Tibial nerve (tissue), 4 donors: ENCODE data around the gene BCAS3. TPM values are rescaled to one million over a fixed set of nuclear protein-coding genes. Genes with fewer than 3 reads are reported as not detected.
"Not testable (repeated sequence)": the region's sequence is repeated elsewhere in the genome, so short reads cannot be mapped to it uniquely, and the experiment has no call there.

Source experiments
- DNase-seq, 2 donors: peaks; one replicate each; pipeline ENCODE4 v3.0.0-alpha.2; 2019; ENCODE audit warnings: low spot score in 2 of 2
- H3K27ac ChIP-seq, 4 donors: fragments of 200-600 bp; sonication (generic) in 3 of 4; one replicate each; pipeline ENCODE4 v1.5.1; 2017 to 2019; ENCODE audit warnings: mild to moderate bottlenecking in 1 of 4
- H3K27me3 ChIP-seq, 2 donors: fragments of 200-600 bp; sonication (generic) in 1 of 2; one replicate each; pipeline versions ENCODE4 v1.5.1 to v1.6.0; 2017 to 2019
- H3K36me3 ChIP-seq, 3 donors: fragments of 200-600 bp; sonication (generic); one replicate each; pipeline ENCODE4 v1.5.1; 2018 to 2019
- H3K4me1 ChIP-seq, 4 donors: fragments of 200-600 bp; sonication (generic) in 3 of 4; one replicate each; pipeline ENCODE4 v1.5.1; 2017 to 2019
- H3K4me3 ChIP-seq, 4 donors: fragments of 200-600 bp; sonication (generic) in 3 of 4; one replicate each; pipeline ENCODE4 v1.5.1; 2017 to 2019; ENCODE audit warnings: mild to moderate bottlenecking in 1 of 4, moderate library complexity in 1 of 4
- H3K9me3 ChIP-seq, 4 donors: fragments of 200-600 bp; sonication (generic) in 3 of 4; one replicate each; pipeline ENCODE4 v1.5.1; 2017 to 2019
- EP300 ChIP-seq, 2 donors: sonication (generic); formaldehyde crosslinking; IDR thresholded peaks; one replicate each; pipeline ENCODE4 v1.6.1; 2017; ENCODE audit warnings: antibody characterized with exemption in 2 of 2, mild to moderate bottlenecking in 1 of 2
- POLR2A ChIP-seq, 2 donors: fragments of 450-650 bp; IDR thresholded peaks; one replicate each; pipeline ENCODE4 v1.6.1; 2017; ENCODE audit warnings: antibody characterized with exemption in 2 of 2, mild to moderate bottlenecking in 2 of 2, moderate library complexity in 2 of 2
- WGBS, 2 donors: methylation state at CpG; one replicate each; pipeline ENCODE4 v1.1.5; 2018; 5-methylcytosine and 5-hydroxymethylcytosine counted together
- total RNA-seq, 4 donors: library from RNA; depleted of rRNA; stranded (reverse); fragments of >200 nt; gene quantifications; one replicate each; pipeline ENCODE4 v1.1.0, GENCODE V29; 2016
- TF ChIP-seq, protein P1 (sequence below), 5 experiments: fragments of 200-600 bp in 3 of 5; fragments of 450-650 bp in 2 of 5; sonication (generic) in 3 of 5; IDR thresholded peaks; one replicate each; pipeline ENCODE4 v1.5.1; 2016 to 2019; ENCODE audit warnings: antibody characterized with exemption in 5 of 5, mild to moderate bottlenecking in 3 of 5, moderate library complexity in 2 of 5

The BCAS3 gene
- total RNA-seq, 4 donors from 2014 or later, result 26.4 to 48.1 (median 44.8) TPM

DNA sequence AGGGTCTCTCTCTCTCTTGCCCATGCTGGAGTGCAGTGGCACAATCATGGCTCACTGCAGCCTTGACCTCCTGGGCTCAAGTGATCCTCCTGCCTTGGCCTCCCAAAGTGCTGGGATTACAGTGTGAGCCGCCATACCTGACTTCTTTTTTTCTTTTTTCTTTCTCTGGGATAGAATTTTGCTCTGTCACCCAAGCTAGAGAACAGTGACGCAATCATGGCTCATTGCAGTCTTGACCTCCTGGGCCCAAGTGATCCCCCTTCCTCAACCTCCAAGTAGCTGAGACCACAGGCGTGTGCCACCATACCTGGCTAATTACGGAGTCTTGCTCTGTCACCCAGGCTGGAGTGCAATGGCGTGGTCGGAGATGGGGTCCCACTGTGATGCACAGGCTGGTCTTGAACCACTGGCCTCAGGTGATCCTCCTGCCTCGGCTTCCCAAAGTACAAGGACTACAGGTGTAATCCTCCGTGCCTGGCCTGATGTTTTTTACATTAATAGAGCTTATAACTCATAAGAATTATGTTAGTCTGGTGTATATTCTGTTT lies 76.5 kb downstream of the BCAS3 start:
- H3K27ac ChIP-seq, result no peak overlapping the region
- no peak for DNase-seq
- no peaks in the 10 kb centered on the region for H3K27me3 ChIP-seq
- no peaks in the 10 kb centered on the region for H3K4me1 ChIP-seq
- no peak overlapping the region for H3K4me3 ChIP-seq
- peaks cover 0 to 7% (median 0%) of the 10 kb centered on the region in 4 donors for H3K9me3 ChIP-seq
- no peak for TF ChIP-seq EP300 (IDR thresholded peaks at IDR 0.05)
- TF ChIP-seq POLR2A (IDR thresholded peaks at IDR 0.05), result no peak
- TF ChIP-seq, protein P1, sequence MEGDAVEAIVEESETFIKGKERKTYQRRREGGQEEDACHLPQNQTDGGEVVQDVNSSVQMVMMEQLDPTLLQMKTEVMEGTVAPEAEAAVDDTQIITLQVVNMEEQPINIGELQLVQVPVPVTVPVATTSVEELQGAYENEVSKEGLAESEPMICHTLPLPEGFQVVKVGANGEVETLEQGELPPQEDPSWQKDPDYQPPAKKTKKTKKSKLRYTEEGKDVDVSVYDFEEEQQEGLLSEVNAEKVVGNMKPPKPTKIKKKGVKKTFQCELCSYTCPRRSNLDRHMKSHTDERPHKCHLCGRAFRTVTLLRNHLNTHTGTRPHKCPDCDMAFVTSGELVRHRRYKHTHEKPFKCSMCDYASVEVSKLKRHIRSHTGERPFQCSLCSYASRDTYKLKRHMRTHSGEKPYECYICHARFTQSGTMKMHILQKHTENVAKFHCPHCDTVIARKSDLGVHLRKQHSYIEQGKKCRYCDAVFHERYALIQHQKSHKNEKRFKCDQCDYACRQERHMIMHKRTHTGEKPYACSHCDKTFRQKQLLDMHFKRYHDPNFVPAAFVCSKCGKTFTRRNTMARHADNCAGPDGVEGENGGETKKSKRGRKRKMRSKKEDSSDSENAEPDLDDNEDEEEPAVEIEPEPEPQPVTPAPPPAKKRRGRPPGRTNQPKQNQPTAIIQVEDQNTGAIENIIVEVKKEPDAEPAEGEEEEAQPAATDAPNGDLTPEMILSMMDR (IDR thresholded peaks at IDR 0.05), result no peak
- peaks cover 0 to 5% (median 0%) of the 10 kb centered on the region in 3 donors for H3K36me3 ChIP-seq
- 72 to 74% methylated on average over 7 to 8 of the region's 8 CpGs for WGBS, 2 donors

DNA sequence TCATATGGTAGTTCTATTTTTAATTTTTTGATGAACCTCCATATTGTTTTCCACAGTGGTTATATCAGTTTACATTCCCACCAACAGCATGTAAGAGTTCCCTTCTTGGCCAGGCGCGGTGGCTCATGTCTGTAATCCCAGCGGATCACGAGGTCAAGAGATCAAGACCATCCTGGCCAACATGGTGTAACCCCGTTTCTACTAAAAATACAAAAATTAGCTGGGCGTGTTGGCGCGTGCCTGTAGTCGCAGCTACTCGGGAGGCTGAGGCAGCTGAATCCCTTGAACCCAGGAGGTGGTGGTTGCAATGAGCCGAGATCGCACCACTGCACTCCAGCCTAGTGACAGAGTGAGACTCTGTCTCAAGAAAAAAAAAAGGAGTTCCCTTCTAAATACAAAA lies 79.1 kb downstream of the BCAS3 start:
- H3K27ac ChIP-seq, DNase-seq, H3K4me1 ChIP-seq, H3K27me3 ChIP-seq, H3K4me3 ChIP-seq: not testable (repeated sequence)
- 76 to 88% methylated on average over 11 to 12 of the region's 12 CpGs for WGBS, 2 donors
- peaks cover 0 to 14% (median 0%) of the 10 kb centered on the region in 4 donors for H3K9me3 ChIP-seq
- peaks cover 0 to 14% (median 0%) of the 10 kb centered on the region in 3 donors for H3K36me3 ChIP-seq

DNA sequence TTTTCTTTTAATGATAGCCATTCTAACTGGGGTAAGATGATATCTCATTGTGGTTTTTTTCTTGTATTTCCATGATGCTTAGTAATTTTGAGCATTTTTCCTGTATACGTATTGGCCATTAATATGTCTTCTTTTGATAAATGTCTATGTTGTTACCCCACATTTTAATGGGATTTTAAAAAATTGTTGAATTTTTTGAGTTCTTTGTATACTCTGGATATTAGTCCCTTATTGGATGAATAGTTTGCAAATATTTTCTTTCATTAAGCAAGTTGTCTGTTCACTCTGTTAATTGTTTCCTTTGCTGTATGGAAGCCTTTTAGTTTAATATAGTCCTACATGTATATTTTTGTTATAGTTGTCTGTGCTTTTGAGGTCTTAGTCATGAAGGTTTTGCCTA lies 79.8 kb downstream of the BCAS3 start:
- DNase-seq, result no peak
- TF ChIP-seq, protein P1 (IDR thresholded peaks at IDR 0.05), result no peak
- no peak for TF ChIP-seq POLR2A (IDR thresholded peaks at IDR 0.05)
- TF ChIP-seq EP300 (IDR thresholded peaks at IDR 0.05), result no peak
- no peak overlapping the region for H3K27ac ChIP-seq
- H3K27me3 ChIP-seq, result no peaks in the 10 kb centered on the region
- no peak overlapping the region for H3K4me3 ChIP-seq
- WGBS, 2 donors, result 93 to 94% methylated on average over 1 of the region's 1 CpG
- peaks cover 0 to 14% (median 0%) of the 10 kb centered on the region in 3 donors for H3K36me3 ChIP-seq
- no peaks in the 10 kb centered on the region for H3K4me1 ChIP-seq
- H3K9me3 ChIP-seq, result peaks cover 0 to 14% (median 0%) of the 10 kb centered on the region in 4 donors

GRCh38 chr17:60759756-60760155 lies 82.1 kb downstream of the BCAS3 start:
- no peaks in the 10 kb centered on the region for H3K27me3 ChIP-seq
- TF ChIP-seq EP300 (IDR thresholded peaks at IDR 0.05) (no peak), POLR2A (IDR thresholded peaks at IDR 0.05) (no peak)
- TF ChIP-seq, protein P1 (IDR thresholded peaks at IDR 0.05), result no peak
- H3K36me3 ChIP-seq, result peaks cover 0 to 14% (median 0%) of the 10 kb centered on the region in 3 donors
- no peak overlapping the region for H3K27ac ChIP-seq
- H3K9me3 ChIP-seq, result peaks cover 0 to 14% (median 0%) of the 10 kb centered on the region in 4 donors
- no peak for DNase-seq
- H3K4me3 ChIP-seq, result no peak overlapping the region
- H3K4me1 ChIP-seq, result no peaks in the 10 kb centered on the region

GRCh38 chr17:60761301-60761700 lies 83.7 kb downstream of the BCAS3 start:
- WGBS, 2 donors, result 96 to 98% methylated on average over 6 of the region's 6 CpGs
- H3K9me3 ChIP-seq, result peaks cover 0 to 14% (median 0%) of the 10 kb centered on the region in 4 donors
- H3K27me3 ChIP-seq, DNase-seq, H3K4me1 ChIP-seq, H3K27ac ChIP-seq, H3K4me3 ChIP-seq: not testable (repeated sequence)
- H3K36me3 ChIP-seq, result peaks cover 0 to 22% (median 0%) of the 10 kb centered on the region in 3 donors

DNA sequence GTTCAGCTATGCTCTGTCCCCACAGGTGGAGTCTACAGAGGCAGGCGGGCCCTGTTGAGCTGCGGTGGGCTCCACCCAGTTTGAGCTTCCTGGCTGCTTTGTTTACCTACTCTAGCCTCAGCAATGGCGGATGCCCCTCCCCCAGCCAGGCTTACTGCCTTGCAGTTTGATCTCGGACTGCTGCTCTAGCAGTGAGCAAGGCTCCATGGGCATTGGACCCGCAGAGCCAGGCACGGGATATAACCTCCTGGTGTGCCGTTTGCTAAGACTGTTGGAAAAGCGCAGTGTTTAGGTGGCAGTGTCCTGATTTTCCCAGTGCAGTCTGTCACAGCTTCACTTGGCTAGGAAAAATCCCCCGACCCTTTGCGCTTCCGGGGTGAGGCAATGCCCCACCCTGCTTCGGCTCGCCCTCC lies 89.1 kb downstream of the BCAS3 start:
- Histone ChIP-seq H3K27me3 (no peaks in the 10 kb centered on the region), H3K4me3 (no peak overlapping the region), H3K36me3 (peaks cover 0 to 21% (median 0%) of the 10 kb centered on the region in 3 donors), H3K27ac (no peak overlapping the region), H3K4me1 (no peaks in the 10 kb centered on the region), H3K9me3 (peaks cover 0 to 8% (median 0%) of the 10 kb centered on the region in 4 donors)
- 95 to 97% methylated on average over 13 of the region's 13 CpGs for WGBS, 2 donors
- TF ChIP-seq EP300 (IDR thresholded peaks at IDR 0.05), result no peak
- TF ChIP-seq, protein P1 (IDR thresholded peaks at IDR 0.05), result no peak
- TF ChIP-seq POLR2A (IDR thresholded peaks at IDR 0.05), result no peak
- DNase-seq, result no peak
